Left cardiac atrium (tissue), 4 donors: ENCODE data around the gene SNAP23. TPM values are rescaled to one million over a fixed set of nuclear protein-coding genes. Genes with fewer than 3 reads are reported as not detected.
A peak's percentile ranks its signal among the peaks of the same experiment; 100 is the strongest.

Experiments
- ATAC-seq, 2 donors: fragments of 200-7000 bp; cut with Tn5 transposase; one replicate each; pipeline ENCODE4 v1.9.1; 2020; ENCODE audit warnings: mild to moderate bottlenecking in 2 of 2, moderate library complexity in 2 of 2
- DNase-seq: peaks from one replicate; pipeline ENCODE4 v3.0.0-alpha.2; 2020
- intact Hi-C, 2 donors: fragments of 100-400 bp; cut with DNase I; formaldehyde crosslinking; loops; one replicate each; pipeline versions ENCODE4 v1.14.1 to v1.15.1; 2022 to 2023
- total RNA-seq, 2 donors: library from RNA; stranded (reverse); fragmentation: NEBNext Ultra II Directional; extraction: Animal tissue kit (Norgen Biotek cat#: 25700); gene quantifications; one replicate each; pipeline ENCODE4 v1.2.1, GENCODE V29; 2021
- donor health status: DM: no; HTN: yes; CAD: no.
- donor health status: DM: no; HTN: yes; CAD: no; lungs with severe emphysema.
- donor health status: DM: yes; HTN: yes; CAD: no.
- donor health status: Dilated cardiomyopathy.

SNAP23 gene
- total RNA-seq, 2 donors from 2014 or later: 32.0 to 35.0 TPM

- no peak for DNase-seq
- peak in 1 of 2 donors; percentile 41 for ATAC-seq
- intact Hi-C loops: no loop called here
These were observed 3.8 kb upstream of the SNAP23 start for GRCh38 chr15:42491539-42492225.

GRCh38 chr15:42493679-42494078, 1.8 kb upstream of the SNAP23 start:
- ATAC-seq (no peak), DNase-seq (no peak)
- intact Hi-C loops: no loop called here

GRCh38 chr15:42494998-42495360, 455 bp upstream of the SNAP23 start:
- intact Hi-C loops: no loop called here
- ATAC-seq (peak; percentile 25 to 37), DNase-seq (peak; percentile 59)

GRCh38 chr15:42498212-42499068, 3.0 kb downstream of the SNAP23 start:
- DNase-seq (no peak), ATAC-seq (no peak)
- intact Hi-C loops: no loop called here

GRCh38 chr15:42499858-42500609, 4.6 kb downstream of the SNAP23 start:
- intact Hi-C loops: no loop called here
- peak; percentile 38 for DNase-seq
- no peak for ATAC-seq

- DNase-seq: no peak
- peak; percentile 34 to 67 for ATAC-seq
- intact Hi-C loops: no loop called here
These were observed 7.0 kb downstream of the SNAP23 start for GRCh38 chr15:42502477-42502876.

GRCh38 chr15:42503825-42504224, 8.4 kb downstream of the SNAP23 start:
- ATAC-seq: no peak
- intact Hi-C loops: no loop called here
- DNase-seq: no peak

GRCh38 chr15:42504631-42505030, 9.2 kb downstream of the SNAP23 start:
- intact Hi-C loops: no loop called here
- ATAC-seq (no peak), DNase-seq (no peak)

- no peak for ATAC-seq
- DNase-seq: no peak
- intact Hi-C loops: no loop called here
These were observed 12.1 kb downstream of the SNAP23 start for GRCh38 chr15:42507514-42507913.

- DNase-seq (no peak), ATAC-seq (peak; percentile 74 to 79)
These were observed 12.8 kb downstream of the SNAP23 start for GRCh38 chr15:42508263-42508690.

GRCh38 chr15:42510258-42511006, 15.0 kb downstream of the SNAP23 start:
- peak in 1 of 2 donors; percentile 7 for ATAC-seq
- intact Hi-C loops: no loop called here
- DNase-seq: no peak

More at GRCh38 chr15:42508263-42508690, 12.8 kb downstream of the SNAP23 start:
- intact Hi-C loops: no loop called here

- DNase-seq (no peak), ATAC-seq (peak; percentile 48 to 77)
- intact Hi-C loops: no loop called here
These were observed 15.6 kb downstream of the SNAP23 start for GRCh38 chr15:42511007-42511391.

- ATAC-seq: no peak
- intact Hi-C loops: no loop called here
- DNase-seq: no peak
These were observed 27.9 kb downstream of the SNAP23 start for GRCh38 chr15:42523331-42523730.

- DNase-seq: no peak
- intact Hi-C loops: no loop called here
- no peak for ATAC-seq
These were observed 33.5 kb downstream of the SNAP23 start for GRCh38 chr15:42528970-42529369.

GRCh38 chr15:42533246-42533645, 37.8 kb downstream of the SNAP23 start:
- DNase-seq: no peak
- intact Hi-C loops: no loop called here
- no peak for ATAC-seq

- DNase-seq: no peak
- no peak for ATAC-seq
- intact Hi-C loops: loop anchor here in 1 of 2 donors (10.0 kb wide), 1 partner anchor 110 kb away; no protein-coding TSS in a partner anchor
These were observed 49.6 kb downstream of the SNAP23 start for GRCh38 chr15:42544853-42545629.

- ATAC-seq (peak; percentile 21 to 27), DNase-seq (no peak)
- intact Hi-C loops: loop anchor here (1.0 to 10.0 kb wide), 3 partner anchors 27 to 107 kb away; partner anchors contain the start of gene STARD9 (in 1 of the 2)
These were observed 52.4 kb downstream of the SNAP23 start for GRCh38 chr15:42547918-42548248.
